Measurements from ENCODE around the gene JUN. TPM values are rescaled to one million over a fixed set of nuclear protein-coding genes. Genes with fewer than 3 reads are reported as not detected.

Gene JUN
- total RNA-seq, 1 experiment from 2014 or later = 71.5 TPM

DNA sequence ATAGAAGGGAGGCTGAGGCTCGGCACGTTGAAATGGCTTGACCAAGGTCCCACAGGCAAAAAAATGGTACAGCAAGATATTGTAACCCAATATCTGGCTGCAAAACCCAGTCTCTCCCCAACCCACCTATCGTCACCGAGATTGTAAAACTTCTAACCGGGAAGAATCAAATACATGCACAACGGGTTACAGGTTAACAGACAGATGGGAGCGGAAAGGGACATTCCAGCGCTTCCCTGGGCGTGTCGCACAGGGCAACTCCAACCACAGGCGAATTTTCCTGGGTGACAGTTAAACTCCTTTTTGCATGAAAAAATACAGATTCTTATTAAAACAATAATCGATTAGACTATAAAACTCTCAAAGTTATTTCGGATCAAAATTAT lies 31.8 kb upstream of the JUN start:
- TF ChIP-seq, protein P1, sequence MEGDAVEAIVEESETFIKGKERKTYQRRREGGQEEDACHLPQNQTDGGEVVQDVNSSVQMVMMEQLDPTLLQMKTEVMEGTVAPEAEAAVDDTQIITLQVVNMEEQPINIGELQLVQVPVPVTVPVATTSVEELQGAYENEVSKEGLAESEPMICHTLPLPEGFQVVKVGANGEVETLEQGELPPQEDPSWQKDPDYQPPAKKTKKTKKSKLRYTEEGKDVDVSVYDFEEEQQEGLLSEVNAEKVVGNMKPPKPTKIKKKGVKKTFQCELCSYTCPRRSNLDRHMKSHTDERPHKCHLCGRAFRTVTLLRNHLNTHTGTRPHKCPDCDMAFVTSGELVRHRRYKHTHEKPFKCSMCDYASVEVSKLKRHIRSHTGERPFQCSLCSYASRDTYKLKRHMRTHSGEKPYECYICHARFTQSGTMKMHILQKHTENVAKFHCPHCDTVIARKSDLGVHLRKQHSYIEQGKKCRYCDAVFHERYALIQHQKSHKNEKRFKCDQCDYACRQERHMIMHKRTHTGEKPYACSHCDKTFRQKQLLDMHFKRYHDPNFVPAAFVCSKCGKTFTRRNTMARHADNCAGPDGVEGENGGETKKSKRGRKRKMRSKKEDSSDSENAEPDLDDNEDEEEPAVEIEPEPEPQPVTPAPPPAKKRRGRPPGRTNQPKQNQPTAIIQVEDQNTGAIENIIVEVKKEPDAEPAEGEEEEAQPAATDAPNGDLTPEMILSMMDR (IDR thresholded peaks at IDR 0.05; ENCODE audit: unreplicated experiment) = no peak
- peak; percentile 62 for DNase-seq (ENCODE audit: unreplicated experiment)
- H3K4me3 Mint-ChIP-seq (ENCODE audit: unreplicated experiment) = peak overlapping the region; percentile 78
- POLR2A ChIA-PET = interaction anchor here (0.9 to 2.1 kb wide), 8 partner anchors 10 to 859 kb away, joined by 3 to 18 read pairs (median 4); partner anchors contain the start of gene JUN
- intact Hi-C loops (cut with micrococcal nuclease) = loop anchor here (1.0 to 10.0 kb wide), 6 partner anchors 30 to 482 kb away; partner anchors contain the start of gene FGGY
- no peaks in the 10 kb centered on the region for H3K9me3 Mint-ChIP-seq (ENCODE audit: unreplicated experiment)
- CTCF ChIA-PET = interaction anchor here (0.9 kb wide), 1 partner anchor 79 kb away, joined by 4 read pairs; no protein-coding TSS in a partner anchor
- BruUV-seq (replicated peaks) = TSS peak; percentile 83
- H3K27me3 Mint-ChIP-seq (ENCODE audit: insufficient read depth, unreplicated experiment) = no peaks in the 10 kb centered on the region
- H3K4me1 Mint-ChIP-seq (ENCODE audit: insufficient read depth, unreplicated experiment) = peaks cover 29% of the 10 kb centered on the region
- H3K27ac Mint-ChIP-seq (ENCODE audit: low read depth, unreplicated experiment) = peak overlapping the region; percentile 91
- peaks cover 7% of the 10 kb centered on the region for H3K36me3 Mint-ChIP-seq (ENCODE audit: insufficient read depth, unreplicated experiment)

DNA sequence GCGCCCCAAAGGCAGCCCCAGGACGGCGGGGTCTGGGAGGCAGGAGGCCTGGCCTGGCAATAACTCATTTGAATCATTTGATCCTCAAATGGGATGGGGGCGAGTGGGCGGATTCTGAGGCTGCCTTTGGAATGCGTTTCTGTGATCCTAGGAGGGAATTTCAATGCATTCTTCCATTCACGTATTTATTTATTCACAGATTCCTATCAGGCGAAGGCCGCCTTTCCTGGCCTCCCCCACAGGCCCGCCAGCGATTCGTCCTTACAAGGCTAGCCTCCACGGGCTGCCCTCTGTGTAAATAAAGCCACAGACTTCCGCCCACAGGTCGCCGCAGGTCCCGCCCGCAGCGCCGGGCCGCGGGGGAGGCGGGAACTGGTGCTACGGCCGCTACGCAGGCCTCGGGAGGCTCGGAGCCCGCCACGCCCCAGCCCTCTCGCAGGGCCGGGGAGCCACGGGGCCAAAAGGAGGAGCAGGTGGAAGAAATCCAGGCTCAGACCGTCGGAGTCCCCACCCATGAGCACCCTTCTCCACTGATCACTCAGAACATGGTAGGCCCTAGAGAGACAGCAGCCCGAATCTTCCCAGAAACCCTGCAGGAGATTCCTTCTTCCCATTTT lies 31.3 kb upstream of the JUN start:
- peaks cover 29% of the 10 kb centered on the region for H3K4me1 Mint-ChIP-seq (ENCODE audit: insufficient read depth, unreplicated experiment)
- no TSS peak for BruUV-seq (replicated peaks)
- POLR2A ChIA-PET = interaction anchor here (0.8 to 2.2 kb wide), 10 partner anchors 12 to 122 kb away, joined by 3 to 29 read pairs (median 4); partner anchors contain the start of gene JUN
- H3K9me3 Mint-ChIP-seq (ENCODE audit: unreplicated experiment) = no peaks in the 10 kb centered on the region
- H3K4me3 Mint-ChIP-seq (ENCODE audit: unreplicated experiment) = peak overlapping the region; percentile 78
- H3K27me3 Mint-ChIP-seq (ENCODE audit: insufficient read depth, unreplicated experiment) = no peaks in the 10 kb centered on the region
- peak overlapping the region; percentile 91 for H3K27ac Mint-ChIP-seq (ENCODE audit: low read depth, unreplicated experiment)
- H3K36me3 Mint-ChIP-seq (ENCODE audit: insufficient read depth, unreplicated experiment) = peaks cover 7% of the 10 kb centered on the region
- TF ChIP-seq, protein P1 (IDR thresholded peaks at IDR 0.05; ENCODE audit: unreplicated experiment) = no peak
- CTCF ChIA-PET = no interaction called here
- intact Hi-C loops (cut with micrococcal nuclease) = loop anchor here (1.0 to 10.0 kb wide), 3 partner anchors 30 to 200 kb away; no protein-coding TSS in a partner anchor
- peak; percentile 89 for DNase-seq (ENCODE audit: unreplicated experiment)

DNA sequence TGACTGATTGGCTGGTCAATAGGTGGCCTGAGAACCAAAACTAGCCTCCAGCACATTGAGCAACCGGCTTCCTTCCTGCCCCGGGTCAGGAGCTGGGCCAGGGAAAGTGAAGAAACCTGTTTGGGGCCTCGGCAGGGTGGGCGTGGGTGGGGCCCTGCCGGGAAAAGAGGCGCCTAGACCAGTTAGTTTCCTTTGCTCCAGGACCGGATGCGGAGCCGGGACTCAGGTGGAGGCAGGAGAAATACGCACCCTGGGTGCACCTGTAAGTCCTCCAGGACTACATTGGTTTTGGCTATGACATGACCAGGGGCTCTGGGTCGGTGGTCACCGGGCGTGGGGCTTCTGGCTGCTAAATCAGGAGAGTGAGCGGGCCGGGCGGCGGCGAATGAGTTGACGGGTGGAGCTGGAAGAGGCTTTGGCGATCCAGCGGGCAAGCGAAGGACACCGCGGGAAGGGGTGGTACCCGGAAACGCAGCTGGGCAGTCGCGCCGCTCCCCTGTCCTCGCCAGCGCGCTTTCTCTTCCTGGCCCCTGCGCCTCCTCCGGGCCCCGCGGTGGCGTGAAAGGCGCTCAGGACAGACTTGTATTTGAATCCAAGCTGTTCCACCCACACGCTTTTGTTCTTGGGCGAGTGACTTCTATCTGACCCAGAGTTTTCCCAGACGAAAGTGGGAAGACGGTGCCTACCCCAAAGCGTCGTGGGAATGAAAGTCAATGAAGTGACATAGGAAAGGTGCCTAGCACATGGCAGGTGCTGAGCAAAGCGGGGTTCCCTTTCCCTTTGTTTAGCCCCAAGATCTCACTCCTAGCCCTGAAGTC lies 30.6 kb upstream of the JUN start:
- peaks cover 7% of the 10 kb centered on the region for H3K36me3 Mint-ChIP-seq (ENCODE audit: insufficient read depth, unreplicated experiment)
- intact Hi-C loops (cut with micrococcal nuclease) = loop anchor here (1.0 to 10.0 kb wide), 3 partner anchors 29 to 200 kb away; no protein-coding TSS in a partner anchor
- H3K9me3 Mint-ChIP-seq (ENCODE audit: unreplicated experiment) = no peaks in the 10 kb centered on the region
- POLR2A ChIA-PET = interaction anchor here (0.5 to 2.2 kb wide), 14 partner anchors 9 to 199 kb away, joined by 3 to 29 read pairs (median 3); partner anchors contain the start of gene JUN
- H3K27ac Mint-ChIP-seq (ENCODE audit: low read depth, unreplicated experiment) = peak overlapping the region; percentile 91
- peak overlapping the region; percentile 78 for H3K4me3 Mint-ChIP-seq (ENCODE audit: unreplicated experiment)
- no TSS peak for BruUV-seq (replicated peaks)
- CTCF ChIA-PET = interaction anchor here (0.6 kb wide), 1 partner anchor 335 kb away, joined by 3 read pairs; no protein-coding TSS in a partner anchor
- TF ChIP-seq, protein P1 (IDR thresholded peaks at IDR 0.05; ENCODE audit: unreplicated experiment) = no peak
- DNase-seq (ENCODE audit: unreplicated experiment) = peak; percentile 72
- no peaks in the 10 kb centered on the region for H3K27me3 Mint-ChIP-seq (ENCODE audit: insufficient read depth, unreplicated experiment)
- H3K4me1 Mint-ChIP-seq (ENCODE audit: insufficient read depth, unreplicated experiment) = peaks cover 30% of the 10 kb centered on the region

DNA sequence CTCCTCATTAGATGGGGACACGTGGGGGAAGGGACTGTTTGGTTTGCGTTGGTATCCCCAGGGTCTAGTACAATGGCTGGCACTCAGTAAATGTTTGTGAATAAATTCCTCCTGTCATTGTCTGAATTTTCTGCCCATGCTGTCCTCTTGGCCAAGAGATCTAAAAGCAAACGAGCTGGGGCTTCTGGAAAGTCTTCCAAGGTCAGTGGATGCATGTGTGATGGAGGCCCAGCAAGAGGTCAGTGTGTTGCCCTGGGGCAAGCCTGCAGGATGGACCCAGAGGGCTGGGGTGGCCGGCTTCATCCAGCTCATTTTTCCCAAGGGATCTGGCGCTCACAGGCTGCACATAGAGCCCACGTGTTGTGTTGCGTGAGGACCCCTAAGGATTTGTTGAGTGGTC lies 30.0 kb upstream of the JUN start:
- Mint-ChIP-seq H3K36me3 (ENCODE audit: insufficient read depth, unreplicated experiment) (peaks cover 7% of the 10 kb centered on the region), H3K4me3 (ENCODE audit: unreplicated experiment) (peak overlapping the region; percentile 78), H3K27ac (ENCODE audit: low read depth, unreplicated experiment) (no peak overlapping the region), H3K9me3 (ENCODE audit: unreplicated experiment) (no peaks in the 10 kb centered on the region), H3K4me1 (ENCODE audit: insufficient read depth, unreplicated experiment) (peaks cover 32% of the 10 kb centered on the region), H3K27me3 (ENCODE audit: insufficient read depth, unreplicated experiment) (no peaks in the 10 kb centered on the region)
- TF ChIP-seq, protein P1 (IDR thresholded peaks at IDR 0.05; ENCODE audit: unreplicated experiment) = no peak
- ChIA-PET POLR2A (interaction anchor here (0.5 to 2.2 kb wide), 10 partner anchors 9 to 199 kb away, joined by 3 to 29 read pairs (median 4); partner anchors contain the start of gene JUN), CTCF (interaction anchor here (0.6 kb wide), 1 partner anchor 336 kb away, joined by 3 read pairs; no protein-coding TSS in a partner anchor)
- no TSS peak for BruUV-seq (replicated peaks)
- no peak for DNase-seq (ENCODE audit: unreplicated experiment)
- intact Hi-C loops (cut with micrococcal nuclease) = loop anchor here (10.0 kb wide), 1 partner anchor 201 kb away; no protein-coding TSS in a partner anchor
